ENCODE results near the gene PKHD1.
"Not testable (repeated sequence)": the region's sequence is repeated elsewhere in the genome, so short reads cannot be mapped to it uniquely, and the experiment has no call there.

The PKHD1 gene

GRCh38 chr6:51992876-51993275 lies 94.5 kb downstream of the PKHD1 start:
- DNase-seq (ENCODE audit: low read depth), result no peak

GRCh38 chr6:51989789-51990188 lies 97.6 kb downstream of the PKHD1 start:
- DNase-seq (ENCODE audit: low read depth), result no peak

GRCh38 chr6:51986864-51987263 lies 100.5 kb downstream of the PKHD1 start:
- no peak for DNase-seq (ENCODE audit: low read depth)

- DNase-seq (ENCODE audit: low read depth), result no peak
Observed at GRCh38 chr6:51983564-51983963, 103.8 kb downstream of the PKHD1 start.

GRCh38 chr6:51982695-51983094 lies 104.7 kb downstream of the PKHD1 start:
- DNase-seq (ENCODE audit: low read depth), result not testable (repeated sequence)

GRCh38 chr6:51976374-51976773 lies 111.0 kb downstream of the PKHD1 start:
- DNase-seq (ENCODE audit: low read depth), result no peak

GRCh38 chr6:51972659-51973058 lies 114.8 kb downstream of the PKHD1 start:
- DNase-seq (ENCODE audit: low read depth), result no peak

GRCh38 chr6:51968265-51968664 lies 119.1 kb downstream of the PKHD1 start:
- no peak for DNase-seq (ENCODE audit: low read depth)

GRCh38 chr6:51965222-51965801 lies 122.1 kb downstream of the PKHD1 start:
- DNase-seq (ENCODE audit: low read depth), result no peak

GRCh38 chr6:51963980-51964379 lies 123.4 kb downstream of the PKHD1 start:
- DNase-seq (ENCODE audit: low read depth), result no peak

GRCh38 chr6:51962354-51962753 lies 125.1 kb downstream of the PKHD1 start:
- no peak for DNase-seq (ENCODE audit: low read depth)

- no peak for DNase-seq (ENCODE audit: low read depth)
Observed at GRCh38 chr6:51960419-51960818, 127.0 kb downstream of the PKHD1 start.

- peak; percentile 26 for DNase-seq (ENCODE audit: low read depth)
Observed at GRCh38 chr6:51959744-51960383, 127.5 kb downstream of the PKHD1 start.

- DNase-seq (ENCODE audit: low read depth), result no peak
Observed at GRCh38 chr6:51954681-51955080, 132.7 kb downstream of the PKHD1 start.

- DNase-seq (ENCODE audit: low read depth), result no peak
Observed at GRCh38 chr6:51953246-51953645, 134.2 kb downstream of the PKHD1 start.

- no peak for DNase-seq (ENCODE audit: low read depth)
Observed at GRCh38 chr6:51951924-51952323, 135.5 kb downstream of the PKHD1 start.

- DNase-seq (ENCODE audit: low read depth), result no peak
Observed at GRCh38 chr6:51949526-51949925, 137.9 kb downstream of the PKHD1 start.

- not testable (repeated sequence) for DNase-seq (ENCODE audit: low read depth)
Observed at GRCh38 chr6:51939695-51940094, 147.7 kb downstream of the PKHD1 start.

- DNase-seq (ENCODE audit: low read depth), result no peak
Observed at GRCh38 chr6:51936531-51937290, 150.7 kb downstream of the PKHD1 start.

GRCh38 chr6:51934098-51934497 lies 153.3 kb downstream of the PKHD1 start:
- DNase-seq (ENCODE audit: low read depth), result no peak

- DNase-seq (ENCODE audit: low read depth), result no peak
Observed at GRCh38 chr6:51932956-51933355, 154.5 kb downstream of the PKHD1 start.

GRCh38 chr6:51930602-51931001 lies 156.8 kb downstream of the PKHD1 start:
- DNase-seq (ENCODE audit: low read depth), result no peak

- no peak for DNase-seq (ENCODE audit: low read depth)
Observed at GRCh38 chr6:51929934-51930574, 157.4 kb downstream of the PKHD1 start.

Data from HS-5 (cell line).